HepG2 (cell line): ENCODE data around the gene NXN. TPM values are rescaled to one million over a fixed set of nuclear protein-coding genes. Genes with fewer than 3 reads are reported as not detected.

Source experiments
- ATAC-seq: fragments of 200-7000 bp; cut with Tn5 transposase; 3 replicates; pipeline ENCODE4 v1.9.1; 2020; ENCODE audit warnings: mild to moderate bottlenecking, moderate library complexity
- BruUV-seq: library from RNA; stranded (reverse); fragments of 400-500 nt; replicated peaks from 2 replicates; lab custom pipeline; 2021; lab: Mats Ljungman, UMichigan
- CTCF ChIA-PET: fragments of 300-600 bp; formaldehyde crosslinking; extraction: SDS; loops from one replicate; lab custom pipeline; 2021; ENCODE audit warnings: low total read pairs, inconsistent platforms, low intra/inter-chr PET ratio; lab: Yijun Ruan, JAX
- POLR2A ChIA-PET: fragments of 350-600 bp; sonication (Branson Sonifier 250); formaldehyde crosslinking; loops from one replicate; lab custom pipeline; 2020; ENCODE audit warnings: antibody characterized with exemption, inconsistent platforms; lab: Yijun Ruan, JAX
- DNase-seq: peaks from one replicate; pipeline ENCODE4 v3.0.0-alpha.2; 2015; ENCODE audit warnings: low spot score
- FAIRE-seq: peaks from 3 replicates; lab custom pipeline; 2011; peaks lifted over from hg19 to GRCh38; lab: Jason Lieb, UNC
- H2AFZ ChIP-seq: one replicate; pipeline ENCODE4 v1.6.1; 2011; ENCODE audit warnings: low read length, inconsistent platforms
- H3K27ac ChIP-seq: fragments of 300-600 bp; 3 replicates; pipeline ENCODE4 v1.8.0; 2011; ENCODE audit warnings: mixed run types, mild to moderate bottlenecking, mixed read lengths, low read length, inconsistent platforms; ENCODE audit not compliant: insufficient read depth; ENCODE audit errors: extremely low read length
- H3K27me3 ChIP-seq, 2 experiments: fragments of 200-600 bp in 1 of 2; 2 replicates in 1 of 2; 3 replicates in 1 of 2; pipeline versions ENCODE4 v1.6.0 to v1.8.0; 2011; ENCODE audit warnings: low read length in 2 of 2, mild to moderate bottlenecking in 2 of 2, moderate library complexity in 2 of 2, inconsistent platforms in 1 of 2; ENCODE audit not compliant: insufficient read depth in 2 of 2, control insufficient read depth in 1 of 2
- H3K36me3 ChIP-seq, 2 experiments: fragments of 200-600 bp in 1 of 2; replicated peaks in 1 of 2; 2 replicates in 1 of 2; 3 replicates in 1 of 2; pipeline versions ENCODE4 v1.5.1 to v1.8.0; 2011; ENCODE audit warnings: low read length in 2 of 2, inconsistent platforms in 1 of 2; ENCODE audit not compliant: insufficient read depth in 2 of 2, control insufficient read depth in 1 of 2
- H3K4me1 ChIP-seq: 2 replicates; pipeline ENCODE4 v1.5.1; 2012; ENCODE audit warnings: low read length, inconsistent platforms; ENCODE audit not compliant: insufficient read depth
- H3K4me2 ChIP-seq: 2 replicates; pipeline ENCODE4 v1.6.0; 2011; ENCODE audit warnings: low read depth, low read length, inconsistent platforms
- H3K4me3 ChIP-seq, 3 experiments: fragments of 200-600 bp in 1 of 3; sonication (generic), shearing (Covaris generic) in 1 of 3; replicated peaks in 1 of 3; 2 replicates each; pipeline ENCODE4 v1.5.1; 2011 to 2016; ENCODE audit warnings: low read length in 3 of 3, inconsistent platforms in 2 of 3, low read depth in 2 of 3, mild to moderate bottlenecking in 2 of 3, control low read depth in 1 of 3, mixed read lengths in 1 of 3; ENCODE audit not compliant: insufficient read depth in 1 of 3
- H3K79me2 ChIP-seq: one replicate; pipeline ENCODE4 v1.6.1; 2011; ENCODE audit warnings: low read length, inconsistent platforms; ENCODE audit not compliant: insufficient read depth
- H3K9ac ChIP-seq: 2 replicates; pipeline ENCODE4 v1.6.0; 2011; ENCODE audit warnings: mild to moderate bottlenecking, low read depth, low read length, inconsistent platforms; ENCODE audit not compliant: insufficient read depth
- H3K9me3 ChIP-seq: 2 replicates; pipeline ENCODE4 v1.5.1; 2012; ENCODE audit warnings: mild to moderate bottlenecking, low read length
- H4K20me1 ChIP-seq: 2 replicates; pipeline ENCODE4 v1.6.0; 2011; ENCODE audit warnings: inconsistent platforms, mild to moderate bottlenecking, low read length, moderate library complexity; ENCODE audit not compliant: insufficient read depth
- HMG20A ChIP-seq: IDR thresholded peaks from 2 replicates; pipeline ENCODE4 v1.6.1; 2016; ENCODE audit warnings: borderline replicate concordance
- KLF6 ChIP-seq: IDR thresholded peaks from 2 replicates; pipeline ENCODE4 v1.8.0; 2016; ENCODE audit warnings: missing biosample characterization, missing genetic modification reagents
- LBX2 ChIP-seq: sonication (generic); formaldehyde crosslinking; IDR thresholded peaks from 2 replicates; pipeline ENCODE4 v1.5.0; 2020; ENCODE audit warnings: missing genetic modification reagents, mild to moderate bottlenecking, borderline replicate concordance
- MAFG ChIP-seq: sonication (generic); formaldehyde crosslinking; IDR thresholded peaks from 2 replicates; pipeline ENCODE4 v1.5.1; 2020; ENCODE audit warnings: mild to moderate bottlenecking, missing genetic modification reagents
- RFX5 ChIP-seq: IDR thresholded peaks from 2 replicates; pipeline ENCODE4 v1.6.1; 2011; ENCODE audit warnings: low read depth, low read length, improper control_type of control experiment
- THAP11 ChIP-seq: IDR thresholded peaks from 2 replicates; pipeline ENCODE4 v1.6.1; 2016; ENCODE audit warnings: missing biosample characterization, missing genetic modification reagents
- ZNF670 ChIP-seq: sonication (generic); formaldehyde crosslinking; IDR thresholded peaks from 2 replicates; pipeline ENCODE4 v1.8.0; 2022; ENCODE audit warnings: mild to moderate bottlenecking, missing genetic modification reagents, borderline replicate concordance
- ZNF75D ChIP-seq: sonication (generic); formaldehyde crosslinking; IDR thresholded peaks from 2 replicates; pipeline ENCODE4 v1.8.1; 2023; ENCODE audit warnings: missing genetic modification reagents, mild to moderate bottlenecking, borderline replicate concordance
- ZNF781 ChIP-seq: sonication (generic); formaldehyde crosslinking; IDR thresholded peaks from 2 replicates; pipeline ENCODE4 v1.5.1; 2020; ENCODE audit warnings: borderline replicate concordance, mild to moderate bottlenecking, missing genetic modification reagents; ENCODE audit errors: not compliant biosample characterization
- WGBS: methylation state at CpG from one replicate; pipeline ENCODE4 v1.1.6; 2017; ENCODE audit warnings: low lambda C conversion rate; 5-methylcytosine and 5-hydroxymethylcytosine counted together
- in situ Hi-C: cut with HindIII; loops from 2 replicates; pipeline ENCODE4 v1.10.0; 2017; ENCODE audit warnings: low pct_unique_long_range_greater_than_20kb; ENCODE audit not compliant: extremely low pct_ligation_motif_present
- intact Hi-C: fragments of 100-400 bp; cut with micrococcal nuclease; formaldehyde crosslinking; loops from one replicate; pipeline ENCODE4 v1.10.0; 2022; ENCODE audit not compliant: unreplicated experiment
- polyA plus RNA-seq, 8 experiments: library from polyadenylated mRNA; depleted of rRNA in 3 of 8; stranded (reverse) in 7 of 8; unstranded in 1 of 8; fragments of >200 nt; fragmentation: Illumina TruSeq in 4 of 8; extraction: Trizol in 4 of 8; gene quantifications; 2 replicates each; pipeline versions ENCODE4 v1.2.1 to v1.2.3, GENCODE V29; 2011 to 2016; ENCODE audit warnings: low read depth in 4 of 8, missing spikeins in 1 of 8, mixed read lengths in 1 of 8; ENCODE audit not compliant: insufficient read depth in 1 of 8
- total RNA-seq, 5 experiments: library from RNA; depleted of rRNA; stranded (reverse); fragments of >200 nt; fragmentation: Illumina TruSeq; extraction: Trizol; gene quantifications; 2 replicates each; pipeline ENCODE4 v1.2.3, GENCODE V29; 2016; ENCODE audit warnings: low read depth in 1 of 5

NXN gene
- total and polyA plus RNA-seq, 2 of the 13 experiments (the other 11 are each of a cell fraction or from before 2014, with no cell fraction given) = 22.2 to 24.3 TPM

- Histone ChIP-seq H3K4me3 (no peak overlapping the region), H3K27me3 (no peaks in the 10 kb centered on the region), H3K4me1 (peaks cover 14% of the 10 kb centered on the region; the same call in 1 of the 2 replicates), H3K79me2 (peaks cover 2% of the 10 kb centered on the region), H4K20me1 (no peaks in the 10 kb centered on the region), H3K27ac (no peak overlapping the region), H3K9ac (no peak overlapping the region), H3K9me3 (no peaks in the 10 kb centered on the region), H3K36me3 (no peaks in the 10 kb centered on the region; a peak in 1 of 5 replicates), H3K4me2 (no peak overlapping the region), H2AFZ (no peak overlapping the region)
- WGBS = 97% methylated on average over 26 of the region's 29 CpGs
- in situ Hi-C loops (no loop called here), intact Hi-C loops (no loop called here)
- DNase-seq (no peak), ATAC-seq (no peak), FAIRE-seq (no peak)
- ChIA-PET CTCF (no interaction called here), POLR2A (no interaction called here)
- no TSS peak for BruUV-seq
- TF ChIP-seq HMG20A (no peak), ZNF670 (no peak), ZNF75D (CRISPR knock-in tag) (no peak), MAFG (CRISPR knock-in tag) (no peak), RFX5 (no peak), ZNF781 (CRISPR knock-in tag) (no peak), KLF6 (CRISPR knock-in tag) (no peak), LBX2 (CRISPR knock-in tag) (no peak), THAP11 (CRISPR knock-in tag) (no peak)
Observed at GRCh38 chr17:896953-897661, 82.5 kb downstream of the NXN start.
